Stimulated activated CD4-positive, alpha-beta T cell treated with anti-CD3 and anti-CD28 coated beads, Interleukin-4, amount 100 ng/mL, for 4 hours (primary cell): ENCODE data around the gene OR10H1.
"Not testable (repeated sequence)": the region's sequence is repeated elsewhere in the genome, so short reads cannot be mapped to it uniquely, and the experiment has no call there.

Source experiments
- DNase-seq, 2 experiments: peaks; one replicate each; pipeline ENCODE4 v3.0.0-alpha.2; 2020

The OR10H1 gene, protein sequence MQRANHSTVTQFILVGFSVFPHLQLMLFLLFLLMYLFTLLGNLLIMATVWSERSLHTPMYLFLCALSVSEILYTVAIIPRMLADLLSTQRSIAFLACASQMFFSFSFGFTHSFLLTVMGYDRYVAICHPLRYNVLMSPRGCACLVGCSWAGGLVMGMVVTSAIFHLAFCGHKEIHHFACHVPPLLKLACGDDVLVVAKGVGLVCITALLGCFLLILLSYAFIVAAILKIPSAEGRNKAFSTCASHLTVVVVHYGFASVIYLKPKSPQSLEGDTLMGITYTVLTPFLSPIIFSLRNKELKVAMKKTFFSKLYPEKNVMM

DNA sequence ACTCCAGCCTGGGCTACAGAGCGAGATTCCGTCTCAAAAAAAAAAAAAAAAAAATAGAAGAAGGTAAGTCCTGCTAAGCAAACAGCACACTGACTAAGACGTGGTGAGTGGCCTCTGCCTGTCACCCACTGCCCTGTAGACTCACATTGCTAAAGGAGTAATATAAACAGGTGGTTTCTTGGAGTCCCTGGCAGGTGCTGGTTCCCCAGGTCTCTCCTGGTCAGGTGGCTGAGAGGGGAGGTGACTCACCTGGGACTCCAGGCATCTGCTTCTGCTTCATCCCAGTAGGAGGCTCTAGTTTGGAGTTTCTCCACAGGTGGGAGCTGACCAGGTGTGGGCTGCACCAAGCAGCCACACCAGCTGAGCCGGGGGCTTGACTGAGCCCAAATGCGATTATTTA lies at the start of gene OR10H1:
TSS of gene OR10H1 (minus strand) at position 359 of the 400 bp plus-strand sequence. CDS start 7,627 bp downstream, outside the sequence.
- DNase-seq, result no peak

DNA sequence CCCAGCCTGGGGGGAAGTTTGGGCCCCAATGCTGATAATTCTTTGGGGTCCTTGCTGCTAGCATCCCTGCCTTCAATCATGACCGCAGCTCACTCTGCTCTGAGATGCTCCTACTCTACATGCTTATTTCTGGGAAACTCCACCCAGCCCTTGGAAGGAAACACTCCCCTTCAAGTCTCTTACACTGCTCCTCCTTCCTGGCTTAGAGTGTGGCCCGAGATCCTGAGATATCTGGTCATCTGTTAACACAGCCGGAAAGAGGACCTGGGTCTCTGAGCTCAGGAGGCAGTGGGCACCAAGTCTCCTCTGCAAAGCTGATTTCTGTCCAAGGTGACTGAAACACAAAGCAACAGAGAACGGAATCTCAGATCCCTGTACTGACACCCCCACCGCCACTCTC lies 49.4 kb upstream of the OR10H1 start:
- no peak for DNase-seq

DNA sequence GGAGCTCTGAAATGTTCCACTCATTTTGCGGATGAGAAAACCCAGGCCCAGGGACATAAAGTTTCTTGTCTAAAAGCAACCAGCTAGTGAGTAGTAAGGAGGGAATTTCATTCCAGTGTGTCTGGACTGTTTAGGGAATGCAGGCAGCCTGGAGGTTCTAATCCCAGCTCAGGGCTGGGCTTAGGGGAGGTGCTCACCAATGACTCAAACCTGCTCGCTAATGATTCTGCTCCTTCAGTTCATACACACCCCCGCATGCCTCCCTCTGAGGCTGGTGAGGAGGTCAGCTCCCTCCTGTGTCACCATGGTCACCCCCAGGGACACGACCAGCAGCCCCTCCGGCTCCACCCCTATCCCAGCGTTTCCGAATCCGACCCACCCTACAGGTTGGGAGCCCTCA lies 47.8 kb upstream of the OR10H1 start:
- no peak for DNase-seq

DNA sequence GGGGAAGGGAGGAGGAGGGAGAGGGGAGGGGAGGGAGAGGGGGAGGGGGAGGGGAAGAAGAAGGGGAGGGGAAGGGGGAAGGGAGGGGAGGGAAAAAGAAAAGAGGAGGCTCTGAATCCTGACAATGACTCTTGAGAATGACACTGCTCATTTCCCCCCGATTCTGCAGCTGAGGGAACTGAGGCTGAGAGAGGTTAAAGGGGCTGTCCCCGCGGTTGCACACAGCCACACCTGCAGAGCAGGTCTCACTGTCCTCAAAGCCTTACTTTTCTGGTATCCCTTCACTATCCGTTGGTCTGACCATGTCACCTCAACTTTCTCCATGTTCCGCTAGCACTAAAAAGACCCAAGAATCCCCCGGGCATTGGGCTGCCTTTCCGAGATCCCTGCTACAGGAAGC lies 47.0 kb upstream of the OR10H1 start:
- no peak for DNase-seq

DNA sequence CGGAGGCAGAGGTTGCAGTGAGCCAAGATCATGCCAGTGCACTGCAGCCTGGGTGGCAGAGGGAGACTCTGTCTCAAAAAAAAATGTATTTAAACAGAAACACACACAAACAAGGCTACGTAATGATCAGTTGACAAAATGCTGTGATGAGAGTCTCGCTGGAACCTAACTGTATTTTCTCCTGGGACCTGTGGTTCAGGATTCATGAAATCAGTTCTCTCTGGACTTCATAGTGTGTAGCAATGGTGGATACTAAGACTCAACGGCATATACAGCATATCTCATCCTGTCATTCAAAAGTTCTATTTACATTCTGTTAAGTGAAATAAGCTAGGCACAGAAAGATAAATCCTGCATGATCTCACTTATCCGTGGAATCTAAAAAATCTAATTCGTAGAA lies 45.1 kb upstream of the OR10H1 start:
- no peak for DNase-seq

DNA sequence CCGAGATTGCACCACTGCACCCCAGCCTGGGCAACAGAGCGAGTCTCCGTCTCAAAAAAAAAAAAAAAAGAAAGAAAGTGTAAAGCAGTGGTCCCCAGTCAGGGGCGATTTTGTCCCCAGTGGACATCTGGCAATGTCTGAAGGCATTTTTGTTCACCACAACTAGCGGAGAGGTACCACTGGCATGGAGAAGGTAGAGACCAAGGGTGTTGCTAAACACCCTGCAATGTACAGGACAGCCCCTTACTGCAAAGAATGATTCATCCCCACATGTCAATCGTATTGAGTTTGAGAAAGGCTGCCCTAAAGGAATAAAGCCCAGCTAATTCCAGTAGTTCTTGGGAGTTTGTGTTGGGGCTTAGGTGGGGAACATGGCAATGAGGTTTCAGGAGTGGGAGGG lies 43.7 kb upstream of the OR10H1 start:
- DNase-seq, result no peak

DNA sequence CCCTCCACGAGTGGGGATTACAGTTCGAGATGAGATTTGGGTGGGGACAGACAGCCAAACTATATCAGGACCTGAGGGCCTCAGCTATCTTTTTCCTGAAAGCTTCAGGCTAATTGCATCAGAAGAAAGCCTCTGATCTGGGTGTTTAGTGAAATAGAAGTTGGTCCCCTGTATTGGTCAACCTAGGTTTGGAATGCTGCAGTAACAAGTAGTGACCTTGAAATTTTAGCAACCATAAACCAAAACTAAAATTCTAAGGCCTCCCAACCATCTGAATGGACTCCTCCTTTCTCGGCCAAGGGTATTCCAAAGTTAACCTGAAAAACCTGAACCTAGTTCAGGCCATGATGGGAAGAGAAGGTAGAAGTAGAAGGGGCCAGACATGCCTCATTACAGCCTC lies 34.9 kb upstream of the OR10H1 start:
- DNase-seq, result no peak

DNA sequence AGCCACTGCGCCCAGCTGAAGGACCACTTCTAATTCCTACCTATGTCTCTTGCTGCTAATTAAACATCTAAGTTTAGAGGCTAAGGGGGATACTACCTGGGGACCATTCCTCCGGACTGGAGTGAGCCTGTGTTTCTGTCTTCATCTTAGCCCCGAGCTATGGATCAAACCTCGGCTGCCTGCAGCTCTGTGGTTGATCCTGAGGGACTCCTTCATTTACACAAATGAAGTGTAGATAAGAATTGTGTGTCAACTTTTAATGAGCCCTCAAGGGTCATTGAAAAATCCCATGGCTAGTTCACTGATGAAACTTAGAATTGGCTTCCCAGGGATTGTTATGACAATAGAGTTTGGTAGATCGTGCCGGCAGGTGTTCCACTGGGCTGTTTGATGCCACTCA lies 31.5 kb upstream of the OR10H1 start:
- no peak for DNase-seq

DNA sequence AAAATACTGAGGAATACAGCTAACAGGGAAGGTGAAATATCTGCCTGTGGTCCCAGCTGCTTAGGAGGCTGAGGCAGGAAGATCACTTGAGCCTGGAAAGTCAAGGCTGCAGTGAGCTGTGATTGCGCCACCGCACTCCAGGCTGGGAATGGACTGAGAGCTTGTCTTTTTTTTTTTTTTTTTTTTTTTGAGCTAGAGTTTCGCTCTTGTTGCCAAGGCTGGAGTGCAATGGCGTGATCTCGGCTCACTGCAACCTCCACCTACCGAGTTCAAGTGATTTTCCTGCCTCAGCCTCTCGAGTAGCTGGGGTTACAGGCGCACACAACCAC lies 28.4 kb upstream of the OR10H1 start:
- DNase-seq, result not testable (repeated sequence)

DNA sequence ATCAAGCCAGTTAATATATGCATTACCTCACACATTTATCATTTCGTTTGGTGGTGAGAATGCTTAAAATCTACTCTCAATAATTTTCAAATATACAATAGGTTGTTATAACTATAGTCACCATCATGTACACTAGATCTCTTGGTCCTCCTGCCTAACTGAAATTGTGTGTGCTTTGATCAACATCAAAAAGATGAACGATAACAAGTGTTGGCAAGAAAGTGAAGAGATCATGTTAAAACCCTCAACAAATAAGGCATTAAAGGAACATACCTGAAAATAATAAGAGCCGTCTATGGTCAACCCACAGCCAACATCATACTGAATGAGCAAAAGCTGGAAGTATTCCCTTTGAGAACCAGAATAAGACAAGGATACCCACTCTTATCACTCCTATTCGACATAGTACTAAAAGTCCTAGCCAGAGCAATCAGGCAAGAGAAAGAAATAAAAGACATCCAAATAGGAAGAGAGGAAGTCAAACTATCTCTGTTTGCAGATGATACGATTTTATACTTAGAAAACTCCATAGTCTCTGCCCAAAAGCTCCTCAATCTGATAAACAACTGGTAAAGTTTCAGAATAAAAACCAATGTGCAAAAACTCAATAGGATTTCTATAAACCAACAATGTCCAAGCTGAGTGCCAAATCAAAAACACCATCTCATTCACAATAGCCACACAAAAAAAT lies 27.9 kb upstream of the OR10H1 start:
- no peak for DNase-seq

DNA sequence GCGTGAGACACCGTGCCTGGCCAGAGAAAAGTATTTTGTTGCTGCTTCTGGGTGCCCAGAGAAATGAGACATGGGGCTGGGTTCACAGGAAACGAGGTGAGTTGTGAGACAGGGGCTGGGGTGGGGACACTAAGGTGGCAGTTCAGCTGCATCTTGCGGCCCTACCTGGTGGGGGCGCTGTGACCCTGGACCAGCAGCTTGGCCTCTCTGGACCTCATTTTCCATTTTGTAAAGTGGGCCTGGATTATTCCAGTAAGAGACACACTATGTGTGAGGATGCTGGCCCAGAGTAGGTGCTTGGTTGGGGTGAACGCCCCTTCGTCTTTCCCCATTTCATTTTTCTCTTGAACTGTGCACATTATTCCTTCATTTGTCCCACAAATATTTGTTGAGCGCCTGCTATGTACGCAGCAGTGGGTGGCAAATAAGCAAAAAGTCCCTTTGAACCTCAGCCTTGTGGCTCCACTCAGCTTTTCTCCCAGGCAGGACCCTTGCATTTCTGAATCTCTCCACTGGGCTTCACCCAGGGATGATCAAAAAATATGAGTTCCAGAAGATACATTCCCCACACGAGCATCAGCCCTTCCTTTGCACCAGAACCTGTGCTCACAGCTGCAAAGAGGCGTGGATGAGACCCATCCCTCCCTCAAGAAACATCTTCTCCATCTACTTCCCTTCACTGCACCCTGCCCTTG lies 26.6 kb upstream of the OR10H1 start:
- no peak for DNase-seq

DNA sequence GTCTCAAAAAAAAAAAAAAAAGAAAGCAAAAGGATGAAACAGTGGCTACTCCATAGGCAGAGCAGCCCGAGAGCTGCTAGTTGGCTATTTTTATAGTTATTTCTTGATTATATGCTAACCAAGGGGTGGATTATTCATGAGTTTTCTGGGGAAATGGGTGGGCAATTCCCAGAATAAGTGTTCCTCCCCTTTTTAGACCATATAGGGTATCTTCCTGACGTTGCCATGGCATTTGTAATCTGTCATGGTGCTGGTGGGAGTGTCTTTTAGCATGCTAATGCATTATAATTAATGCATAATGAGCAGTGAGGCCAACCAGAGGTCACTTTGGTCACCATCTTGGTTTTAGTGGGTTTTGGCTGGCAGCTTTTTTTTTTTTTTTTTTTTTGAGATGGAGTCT lies 25.4 kb upstream of the OR10H1 start:
- DNase-seq, result no peak

DNA sequence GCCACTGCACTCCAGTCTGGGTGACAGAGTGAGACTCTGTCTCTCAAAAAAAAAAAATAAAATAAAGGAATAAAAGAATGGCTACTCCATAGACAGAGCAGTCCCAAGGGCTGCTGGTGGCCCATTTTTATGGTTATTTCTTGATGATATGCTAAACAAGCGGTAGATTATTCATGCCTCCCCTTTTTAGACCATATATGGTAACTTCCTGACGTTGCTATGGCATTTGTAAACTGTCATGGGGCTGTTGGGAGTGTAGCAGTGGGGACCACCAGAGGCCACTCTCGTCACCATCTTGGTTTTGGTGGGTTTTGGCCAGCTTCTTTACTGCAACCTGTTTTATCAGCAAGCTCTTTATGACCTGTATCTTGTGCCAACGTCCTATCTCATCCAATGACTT lies 24.4 kb upstream of the OR10H1 start:
- DNase-seq, result not testable (repeated sequence)

DNA sequence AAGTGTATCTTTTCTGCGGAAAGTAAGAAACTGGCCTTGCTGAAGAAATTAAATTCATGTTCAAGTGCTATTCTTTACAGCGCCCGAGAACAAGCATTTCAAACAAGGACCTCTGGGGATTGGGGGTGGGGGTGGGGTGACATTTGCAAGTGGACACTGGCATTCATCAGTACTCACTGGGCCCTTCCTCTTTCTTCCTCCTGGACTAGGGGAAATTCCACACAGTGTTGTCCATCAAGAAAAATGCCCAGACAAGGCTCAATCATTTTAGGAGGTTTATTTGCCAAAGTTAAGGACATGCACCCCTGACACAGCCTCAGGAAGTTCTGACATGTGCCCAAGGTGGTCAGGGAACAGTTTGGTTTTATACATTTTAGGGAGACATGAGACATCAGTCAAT lies 22.9 kb upstream of the OR10H1 start:
- DNase-seq, result no peak

DNA sequence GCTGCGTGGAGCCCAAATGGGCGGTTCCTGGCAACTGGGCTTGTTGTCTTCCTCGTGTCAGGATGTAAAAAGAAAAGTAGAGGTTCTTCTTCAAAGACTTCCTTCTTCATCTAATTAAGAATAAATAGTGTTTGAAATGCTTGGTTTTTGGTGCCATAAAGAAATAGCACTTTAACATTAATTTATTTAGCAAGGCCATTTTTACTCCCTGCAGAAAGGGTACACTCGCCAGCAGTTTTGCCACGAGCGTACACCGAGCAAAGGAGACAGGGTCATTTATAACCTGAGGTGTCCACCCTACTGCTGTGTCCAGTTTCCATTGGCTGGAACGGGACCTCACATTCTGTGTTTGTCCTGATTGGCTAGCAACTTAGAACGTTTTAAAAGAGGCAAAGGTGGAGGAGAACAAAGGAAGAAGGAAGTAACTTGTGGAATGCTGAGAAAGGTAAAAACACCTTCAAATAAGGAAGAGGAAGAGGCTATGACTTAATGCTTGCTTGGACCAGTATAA lies 21.8 kb upstream of the OR10H1 start:
- no peak for DNase-seq

DNA sequence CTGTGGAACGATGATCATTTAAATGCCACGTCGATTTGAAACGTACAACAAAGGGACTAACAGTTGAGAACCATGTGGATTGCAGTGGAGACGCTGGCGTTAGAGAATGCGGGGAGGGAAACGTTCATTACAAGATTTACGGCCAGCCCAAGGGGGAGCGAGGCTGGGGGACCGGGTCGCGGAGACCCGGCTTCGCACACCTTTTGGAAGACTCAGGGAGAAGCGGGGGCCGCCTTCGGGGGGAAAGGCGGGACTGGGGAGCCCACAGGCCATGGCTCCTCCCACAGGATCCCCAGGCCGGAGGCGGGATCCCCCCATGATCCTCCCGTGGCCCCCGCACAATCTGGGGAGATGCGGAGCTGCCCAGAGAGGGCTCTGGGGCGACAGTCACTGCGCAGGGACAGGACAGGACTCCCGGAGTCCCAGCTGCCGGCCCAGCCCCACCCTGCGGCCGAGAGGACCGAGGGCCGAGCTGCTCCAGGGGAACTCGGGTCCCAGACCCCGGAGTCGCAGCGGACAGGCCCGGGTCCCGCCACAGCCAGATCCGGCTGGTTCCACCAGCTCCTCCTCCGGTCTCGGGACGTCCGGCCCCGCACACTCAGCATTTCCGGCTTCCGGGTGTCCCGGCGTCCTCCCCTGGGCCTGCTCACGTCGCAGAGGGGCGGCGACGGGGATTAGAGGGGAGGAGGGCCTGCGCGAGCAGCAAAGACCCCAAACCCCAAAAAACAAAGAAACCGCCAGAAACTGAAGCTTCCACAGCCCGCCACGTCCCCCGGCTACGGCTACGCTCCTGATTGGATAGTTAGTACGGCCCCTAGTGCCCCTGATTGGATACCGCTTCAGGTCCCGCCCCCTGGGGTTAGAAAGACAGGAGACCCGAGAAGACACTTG lies 21.1 kb upstream of the OR10H1 start:
- DNase-seq, result peak; percentile 89 to 93

DNA sequence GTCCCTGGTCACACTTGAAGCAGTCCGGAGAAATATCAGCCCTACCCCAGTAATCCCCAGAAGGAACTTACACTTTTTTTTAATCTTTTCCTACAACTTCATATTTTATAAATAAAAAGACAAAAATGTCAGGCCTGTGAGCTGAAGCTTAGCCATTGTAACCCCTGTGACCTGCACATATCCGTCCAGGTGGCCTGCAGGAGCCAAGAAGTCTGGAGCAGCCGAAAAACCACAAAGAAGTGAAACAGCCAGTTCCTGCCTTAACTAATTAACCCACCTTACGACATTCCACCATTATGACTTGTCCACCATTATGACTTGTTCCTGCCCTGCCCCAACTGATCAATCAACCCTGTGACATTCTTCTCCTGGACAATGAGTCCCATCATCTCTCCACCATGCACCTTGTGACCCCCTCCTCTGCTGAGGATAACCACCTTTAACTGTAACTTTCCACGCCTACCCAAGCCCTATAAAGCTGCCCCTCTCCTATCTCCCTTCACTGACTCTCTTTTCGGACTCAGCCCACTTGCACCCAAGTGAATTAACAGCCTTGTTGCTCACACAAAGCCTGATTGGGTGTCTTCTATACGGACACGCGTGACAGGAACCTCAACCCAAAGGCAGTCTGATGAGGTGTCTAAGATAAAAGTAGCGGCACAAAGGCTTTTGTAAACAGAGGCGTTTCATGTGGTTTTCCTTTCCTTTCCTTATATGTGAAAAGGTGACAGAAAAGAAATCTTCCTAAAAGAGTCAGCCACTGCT lies 20.3 kb upstream of the OR10H1 start:
- peak; percentile 16 to 70 for DNase-seq

DNA sequence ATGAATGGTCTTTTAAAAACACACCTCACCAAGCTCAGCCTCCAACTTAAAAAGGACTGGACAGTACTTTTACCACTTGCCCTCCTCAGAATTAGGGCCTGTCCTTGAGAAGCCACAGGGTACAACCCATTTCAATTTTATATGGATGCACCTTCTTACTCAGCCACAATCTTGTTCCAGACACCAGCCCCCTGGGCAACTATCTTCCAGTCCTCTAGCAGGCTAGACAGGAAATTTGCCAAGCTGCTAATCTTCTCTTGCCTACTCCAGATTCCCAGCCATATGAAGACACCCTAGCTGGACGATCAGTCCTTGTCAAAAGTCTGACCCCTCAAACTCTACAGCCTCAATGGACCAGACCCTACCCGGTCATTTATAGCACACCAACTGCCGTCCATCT lies 18.8 kb upstream of the OR10H1 start:
- not testable (repeated sequence) for DNase-seq

DNA sequence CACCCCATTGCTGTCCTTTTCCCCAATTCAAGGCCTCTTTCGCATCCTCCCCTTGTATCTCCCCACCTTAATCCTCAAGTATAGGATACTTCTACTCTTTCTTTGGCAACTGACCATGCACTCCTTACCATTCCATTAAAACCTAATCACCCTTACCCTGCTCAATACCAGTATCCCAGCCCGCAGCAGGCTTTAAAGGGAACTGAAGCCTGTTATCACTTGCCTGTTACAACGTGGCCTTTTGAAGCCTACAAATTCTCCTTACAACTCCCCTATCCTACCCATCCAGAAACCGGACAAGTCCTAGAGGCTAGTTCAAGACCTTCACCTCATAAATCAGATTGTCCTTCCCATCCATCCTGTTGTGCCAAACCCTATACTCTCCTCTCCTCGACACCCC lies 16.2 kb upstream of the OR10H1 start:
- DNase-seq, result no peak

DNA sequence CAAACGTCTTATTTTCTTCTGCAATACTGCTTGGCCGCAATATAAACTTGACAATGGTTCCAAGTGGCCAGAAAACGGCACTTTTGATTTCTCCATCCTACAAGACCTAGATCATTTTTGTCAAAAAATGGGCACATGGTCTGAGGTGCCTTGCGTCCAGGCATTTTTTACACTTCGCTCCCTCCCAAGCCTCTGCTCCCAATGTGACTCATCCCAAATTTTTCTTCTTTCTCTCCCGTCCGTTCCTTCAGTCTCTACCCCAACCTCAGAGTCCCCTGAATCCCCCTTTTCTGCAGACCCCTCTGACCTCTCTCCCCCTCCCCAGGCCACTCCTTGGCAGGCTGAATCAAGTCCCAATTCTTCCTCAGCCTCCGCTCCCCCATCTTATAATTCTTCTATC lies 14.3 kb upstream of the OR10H1 start:
- no peak for DNase-seq

DNA sequence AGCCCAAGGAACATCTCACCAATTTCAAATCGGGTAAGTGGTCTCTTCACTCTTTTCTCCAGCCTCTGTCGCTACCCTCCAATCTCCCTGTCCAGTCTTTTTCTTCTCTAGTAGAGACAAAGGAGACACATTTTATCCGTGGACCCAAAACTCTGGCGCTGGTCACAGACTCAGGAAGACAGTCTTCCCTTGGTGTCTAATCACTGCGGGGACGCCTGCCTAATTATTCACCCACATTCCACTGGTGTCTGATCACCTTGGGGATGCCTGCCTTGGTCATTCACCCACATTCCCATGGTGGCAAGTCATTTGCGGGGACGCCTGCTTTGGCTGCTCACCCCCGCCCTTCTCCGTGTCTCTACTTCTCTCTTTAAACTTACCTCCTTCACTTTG lies 13.8 kb upstream of the OR10H1 start:
- no peak for DNase-seq
